Right ventricle myocardium inferior (tissue), 1 donor: Measurements from ENCODE around the gene MAP2K2. TPM values are rescaled to one million over a fixed set of nuclear protein-coding genes. Genes with fewer than 3 reads are reported as not detected.
A peak's percentile ranks its signal among the peaks of the same experiment; 100 is the strongest.

Experiments
- ATAC-seq: fragments of 200-7000 bp; cut with Tn5 transposase; one replicate; pipeline ENCODE4 v1.9.1; 2020; ENCODE audit warnings: mild to moderate bottlenecking, moderate library complexity
- DNase-seq: peaks from one replicate; pipeline ENCODE4 v3.0.0; 2021; ENCODE audit errors: missing footprints
- intact Hi-C: fragments of 100-400 bp; cut with DNase I; formaldehyde crosslinking; loops from one replicate; pipeline ENCODE4 v1.11.0; 2022
- total RNA-seq: library from RNA; stranded (reverse); fragmentation: NEBNext Ultra II Directional; extraction: Animal tissue kit (Norgen Biotek cat#: 25700); gene quantifications from one replicate; pipeline ENCODE4 v1.2.1, GENCODE V29; 2021
- donor health status: DM: no; HTN: yes; CAD: no; lungs with severe emphysema.

Gene MAP2K2
- total RNA-seq, 1 donor from 2014 or later, result 138 TPM

GRCh38 chr19:4108767-4109625, 14.9 kb downstream of the MAP2K2 start:
- intact Hi-C loops, result no loop called here
- ATAC-seq (no peak), DNase-seq (no peak)

DNA sequence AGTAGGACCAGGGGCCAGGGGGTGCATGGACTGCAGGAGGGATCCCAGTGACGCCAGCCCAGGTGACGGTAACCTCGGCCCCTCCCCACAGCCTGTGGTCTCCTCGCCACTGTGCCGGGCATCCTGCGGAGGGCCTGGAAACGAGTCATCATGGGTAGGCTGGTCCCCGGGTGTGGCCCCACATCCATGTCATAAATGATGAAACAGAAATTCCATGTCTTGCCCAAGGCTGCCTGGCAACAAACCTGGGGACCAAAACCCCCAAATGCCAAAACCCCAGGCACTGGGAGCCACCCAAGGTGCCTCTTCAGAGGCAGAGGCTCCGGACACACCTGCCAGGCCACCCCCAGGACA, 20.9 kb downstream of the MAP2K2 start:
- no peak for ATAC-seq
- DNase-seq, result no peak
- intact Hi-C loops, result no loop called here

DNA sequence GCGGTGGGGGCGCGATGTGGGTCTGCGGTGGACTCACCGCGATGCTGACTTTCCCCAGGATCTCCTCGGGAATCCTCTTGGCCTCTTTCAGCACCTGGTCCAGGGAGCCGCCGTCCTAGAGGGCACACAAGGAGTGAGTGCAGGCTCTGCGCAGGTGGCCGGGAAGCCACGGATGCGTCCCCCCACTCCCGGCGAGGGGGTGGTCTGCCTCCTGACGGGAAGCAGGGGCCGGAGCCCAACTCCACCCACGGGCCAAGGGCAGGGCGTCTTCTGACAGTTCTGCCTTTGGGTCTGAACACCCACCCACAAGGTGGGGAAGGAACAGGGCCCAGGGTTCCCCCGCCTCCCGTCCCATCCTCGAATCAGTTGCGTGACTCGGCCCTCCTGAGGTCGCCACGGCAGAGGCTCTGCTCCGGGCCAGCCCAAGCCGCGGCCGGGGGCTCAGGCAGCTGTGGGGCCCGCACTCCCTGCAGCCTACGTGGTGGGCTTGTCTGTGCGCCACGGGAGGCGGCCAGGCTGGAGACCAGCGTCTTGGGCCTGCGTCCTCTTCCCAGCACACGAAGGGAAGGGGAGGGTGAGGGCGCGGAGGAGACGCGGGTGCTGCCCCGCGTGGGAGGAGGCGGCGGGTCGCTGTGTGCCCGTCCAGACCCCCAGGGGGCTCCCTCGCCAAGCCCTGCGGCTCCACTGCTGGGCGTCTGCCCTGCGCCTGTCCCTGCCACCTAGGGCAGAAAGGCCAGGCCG, 21.4 kb downstream of the MAP2K2 start:
- ATAC-seq (no peak), DNase-seq (no peak)
- intact Hi-C loops, result no loop called here

DNA sequence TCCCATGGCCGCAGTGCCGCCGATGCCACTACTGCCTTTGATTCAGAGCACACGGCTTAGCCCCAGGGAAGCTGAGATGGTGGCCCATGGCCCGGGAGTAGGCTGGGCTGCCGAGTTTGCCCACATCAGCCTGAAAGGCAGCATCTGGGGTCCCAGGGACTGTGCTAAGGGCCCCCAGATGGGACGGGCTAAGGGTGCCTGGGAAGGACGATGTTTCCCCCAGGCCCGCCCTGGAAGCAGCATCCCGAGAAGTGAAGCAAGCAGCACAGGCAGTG, 22.5 kb downstream of the MAP2K2 start:
- no peak for DNase-seq
- intact Hi-C loops, result no loop called here
- no peak for ATAC-seq

GRCh38 chr19:4100647-4101495, 23.1 kb downstream of the MAP2K2 start:
- DNase-seq, result no peak
- intact Hi-C loops, result no loop called here
- no peak for ATAC-seq

DNA sequence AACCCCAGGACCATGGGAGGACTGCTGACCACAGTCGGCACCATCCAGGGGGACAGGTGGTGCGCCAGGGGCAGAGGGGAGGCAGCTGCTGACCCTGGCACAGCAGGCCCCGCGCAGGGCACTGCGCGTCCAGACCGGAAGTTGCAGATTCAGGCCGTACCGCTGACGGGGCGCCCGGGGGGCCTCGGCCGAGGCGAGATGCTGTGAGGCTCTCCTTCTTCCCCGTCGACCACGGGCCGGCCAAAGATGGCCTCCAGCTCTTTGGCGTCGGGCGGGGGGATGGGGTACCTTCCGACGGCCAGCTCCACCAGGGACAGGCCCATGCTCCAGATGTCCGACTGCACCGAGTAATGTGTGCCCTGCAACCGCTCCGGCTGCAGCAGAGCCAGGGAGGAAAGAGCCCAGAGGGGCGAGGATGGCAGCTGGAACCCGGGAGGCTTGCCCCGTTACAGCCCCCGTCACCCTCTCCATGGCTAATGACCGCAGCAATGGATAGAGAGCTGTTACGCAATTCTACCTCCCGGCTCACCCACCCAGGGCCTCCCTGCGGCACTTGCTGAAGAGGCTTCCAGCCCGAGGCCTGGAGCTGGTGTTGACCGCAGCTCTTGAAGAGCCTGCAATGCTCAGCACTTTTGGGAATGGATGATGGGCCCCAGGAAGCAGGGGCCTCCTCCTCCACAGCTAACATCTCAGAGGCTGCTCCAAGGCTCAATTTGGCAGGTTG, 24.7 kb downstream of the MAP2K2 start:
- ATAC-seq, result no peak

DNA sequence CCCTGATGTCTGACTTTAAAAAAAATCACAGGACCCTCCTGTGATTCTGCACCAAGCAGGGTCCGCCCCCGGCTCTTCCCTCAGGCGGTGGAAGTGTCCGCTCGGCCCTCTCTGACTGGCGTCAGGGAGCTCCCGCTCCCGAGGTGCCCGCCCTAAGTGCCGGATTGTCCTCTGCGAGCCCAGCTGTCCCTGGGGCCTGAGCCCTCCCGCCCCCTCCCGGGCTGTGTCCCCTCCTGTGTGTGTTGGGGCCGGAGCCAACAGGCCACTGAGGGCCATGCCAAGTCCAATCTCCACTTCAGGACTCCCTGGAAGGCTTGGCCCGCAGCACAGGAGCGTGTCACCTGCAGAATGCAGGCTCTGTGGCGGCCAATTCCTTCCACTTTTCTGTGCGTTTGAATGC, 25.4 kb downstream of the MAP2K2 start:
- intact Hi-C loops, result no loop called here

More for the DNA sequence above, 24.7 kb downstream of the MAP2K2 start:
- intact Hi-C loops, result no loop called here
- DNase-seq, result no peak

GRCh38 chr19:4097501-4097900, 26.4 kb downstream of the MAP2K2 start:
- peak; percentile 69 for ATAC-seq
- peak; percentile 84 for DNase-seq
- intact Hi-C loops, result no loop called here

More for the DNA sequence above, 25.4 kb downstream of the MAP2K2 start:
- DNase-seq (peak; percentile 83), ATAC-seq (peak; percentile 85)

- intact Hi-C loops, result no loop called here
- ATAC-seq (no peak), DNase-seq (no peak)
These were observed 27.7 kb downstream of the MAP2K2 start for GRCh38 chr19:4096049-4096892.

DNA sequence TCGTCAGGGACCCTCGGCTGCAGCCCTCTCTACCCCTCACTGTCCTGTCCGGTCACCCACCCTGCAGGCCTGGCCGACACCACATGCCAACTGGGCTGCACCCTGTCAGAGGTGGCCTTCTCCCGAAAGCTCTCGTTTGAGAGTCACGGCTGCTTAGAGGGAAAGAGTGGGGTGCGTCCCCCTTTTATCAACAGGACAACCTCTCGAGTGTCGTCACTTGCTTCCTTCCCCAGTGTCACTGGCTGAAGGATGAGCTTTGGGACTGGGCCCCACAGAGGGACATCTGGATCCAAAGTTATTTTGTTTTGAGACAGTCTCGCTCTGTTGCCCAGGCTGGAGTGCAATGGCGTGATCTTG, 28.5 kb downstream of the MAP2K2 start:
- ATAC-seq (no peak), DNase-seq (no peak)
- intact Hi-C loops, result no loop called here

- DNase-seq, result no peak
- intact Hi-C loops, result no loop called here
- no peak for ATAC-seq
These were observed 29.0 kb downstream of the MAP2K2 start for GRCh38 chr19:4094761-4095487.

- DNase-seq, result no peak
- ATAC-seq, result no peak
- intact Hi-C loops, result no loop called here
These were observed 29.6 kb downstream of the MAP2K2 start for GRCh38 chr19:4094291-4094690.

DNA sequence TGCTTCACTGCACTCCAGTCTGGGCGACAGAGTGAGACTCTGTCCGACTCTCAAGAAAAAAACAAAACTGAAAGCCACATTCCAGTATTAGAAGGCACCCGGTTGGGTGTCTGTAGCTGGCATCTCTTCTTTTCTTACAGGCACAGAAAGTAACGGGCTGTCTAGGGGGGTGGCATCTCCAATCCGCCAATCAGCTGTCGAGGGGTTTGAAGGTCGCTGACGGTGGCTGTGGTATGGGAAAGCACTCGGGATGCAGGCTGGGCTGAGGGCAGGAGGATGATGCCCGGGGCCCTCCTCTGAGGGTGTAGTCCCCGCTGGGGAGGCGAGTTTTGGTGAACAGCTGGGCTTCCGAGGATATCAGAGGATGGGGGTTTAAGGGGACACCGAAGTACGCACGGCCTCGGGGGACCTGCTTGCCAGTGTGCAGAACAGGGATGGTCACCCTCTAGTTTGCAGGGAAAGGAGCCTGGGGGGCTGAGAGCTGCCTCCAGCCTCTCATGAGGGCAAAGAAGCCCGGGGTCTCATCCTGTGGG, 30.2 kb downstream of the MAP2K2 start:
- ATAC-seq, result no peak
- no peak for DNase-seq
- intact Hi-C loops, result no loop called here

- intact Hi-C loops, result no loop called here
- DNase-seq, result no peak
- ATAC-seq, result no peak
These were observed 33.3 kb downstream of the MAP2K2 start for GRCh38 chr19:4090356-4091220.

- no peak for DNase-seq
These were observed 34.0 kb downstream of the MAP2K2 start for GRCh38 chr19:4089946-4090345.

DNA sequence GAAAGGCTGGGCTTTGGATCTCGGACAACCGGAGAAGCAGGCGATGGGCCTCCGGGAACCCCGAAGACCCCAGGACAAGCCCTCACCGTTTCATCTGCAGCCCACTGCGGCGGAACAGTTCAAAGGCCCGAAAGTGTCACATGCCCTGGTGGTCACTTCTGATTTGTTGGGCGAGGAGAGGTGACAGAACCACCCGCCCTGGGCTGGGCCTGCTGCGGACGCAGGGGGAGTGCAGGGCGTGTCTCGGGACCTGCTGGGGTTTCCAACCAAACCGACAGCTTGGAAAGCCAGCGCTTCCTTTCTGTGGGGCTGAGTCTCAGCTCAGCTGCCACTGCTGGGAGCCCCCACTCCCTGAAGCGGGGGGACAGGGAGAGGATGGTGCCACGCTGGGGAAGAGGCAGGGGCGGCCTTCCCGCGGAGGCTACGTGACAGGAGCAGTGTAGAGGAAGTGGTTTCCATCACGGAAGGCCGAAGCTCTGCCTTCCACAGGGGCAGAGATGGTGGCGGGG, 34.5 kb downstream of the MAP2K2 start:
- ATAC-seq (peak; percentile 49), DNase-seq (peak; percentile 83)
- intact Hi-C loops, result no loop called here

More at GRCh38 chr19:4089946-4090345, 34.0 kb downstream of the MAP2K2 start:
- intact Hi-C loops, result no loop called here
- ATAC-seq, result no peak
